ENCODE measurements around the gene NATD1. TPM values are rescaled to one million over a fixed set of nuclear protein-coding genes. Genes with fewer than 3 reads are reported as not detected.
A peak's percentile ranks its signal among the peaks of the same experiment; 100 is the strongest.

The NATD1 gene, protein sequence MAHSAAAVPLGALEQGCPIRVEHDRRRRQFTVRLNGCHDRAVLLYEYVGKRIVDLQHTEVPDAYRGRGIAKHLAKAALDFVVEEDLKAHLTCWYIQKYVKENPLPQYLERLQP
- 26.4 TPM for polyA plus RNA-seq (ENCODE audit: insufficient read length)

DNA sequence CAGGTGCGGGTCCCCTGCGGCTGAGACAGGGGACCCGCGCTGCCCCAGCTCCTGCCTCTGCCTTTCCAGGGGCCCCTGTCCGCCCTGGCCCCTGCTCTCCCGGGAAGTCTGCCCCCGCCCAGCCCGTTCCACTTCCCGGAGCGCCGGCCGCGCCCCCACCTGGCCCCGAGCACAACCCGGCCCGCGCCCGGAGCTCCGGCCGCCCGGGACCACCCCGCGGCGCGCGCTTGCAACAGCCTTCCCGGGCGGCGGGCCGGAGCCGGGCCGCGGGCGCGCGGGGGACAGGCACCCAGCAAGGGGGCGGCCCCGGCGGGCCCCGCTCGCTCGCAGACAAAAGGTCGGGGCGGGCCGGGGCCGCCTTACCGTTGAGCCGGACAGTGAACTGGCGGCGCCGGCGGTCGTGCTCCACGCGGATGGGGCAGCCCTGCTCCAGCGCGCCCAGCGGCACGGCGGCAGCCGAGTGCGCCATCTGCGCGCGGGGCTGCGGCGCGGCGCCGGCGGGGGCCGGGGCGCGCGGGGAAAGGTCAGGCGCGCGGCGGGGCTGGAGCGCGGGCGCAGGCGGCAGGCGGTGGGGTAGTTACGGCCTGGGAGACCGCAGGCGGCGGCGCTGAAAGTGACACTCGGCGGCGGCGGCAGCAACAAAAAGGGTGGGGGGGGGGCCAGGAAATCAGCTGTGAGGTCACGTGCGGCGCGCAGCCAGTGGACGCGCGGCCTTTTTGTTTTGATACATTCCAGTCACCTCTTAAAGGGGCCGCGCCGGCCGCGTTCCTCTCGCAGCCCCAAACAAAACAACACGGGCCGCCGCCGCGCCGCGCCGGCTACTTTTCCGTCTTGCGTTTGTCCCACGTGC lies at the start of gene NATD1:
Gene NATD1, minus strand, starts transcription at position 615 of the 850 bp plus-strand sequence. Its CDS starts 146 bp downstream, at position 469.
- peak; percentile 88 for DNase-seq

DNA sequence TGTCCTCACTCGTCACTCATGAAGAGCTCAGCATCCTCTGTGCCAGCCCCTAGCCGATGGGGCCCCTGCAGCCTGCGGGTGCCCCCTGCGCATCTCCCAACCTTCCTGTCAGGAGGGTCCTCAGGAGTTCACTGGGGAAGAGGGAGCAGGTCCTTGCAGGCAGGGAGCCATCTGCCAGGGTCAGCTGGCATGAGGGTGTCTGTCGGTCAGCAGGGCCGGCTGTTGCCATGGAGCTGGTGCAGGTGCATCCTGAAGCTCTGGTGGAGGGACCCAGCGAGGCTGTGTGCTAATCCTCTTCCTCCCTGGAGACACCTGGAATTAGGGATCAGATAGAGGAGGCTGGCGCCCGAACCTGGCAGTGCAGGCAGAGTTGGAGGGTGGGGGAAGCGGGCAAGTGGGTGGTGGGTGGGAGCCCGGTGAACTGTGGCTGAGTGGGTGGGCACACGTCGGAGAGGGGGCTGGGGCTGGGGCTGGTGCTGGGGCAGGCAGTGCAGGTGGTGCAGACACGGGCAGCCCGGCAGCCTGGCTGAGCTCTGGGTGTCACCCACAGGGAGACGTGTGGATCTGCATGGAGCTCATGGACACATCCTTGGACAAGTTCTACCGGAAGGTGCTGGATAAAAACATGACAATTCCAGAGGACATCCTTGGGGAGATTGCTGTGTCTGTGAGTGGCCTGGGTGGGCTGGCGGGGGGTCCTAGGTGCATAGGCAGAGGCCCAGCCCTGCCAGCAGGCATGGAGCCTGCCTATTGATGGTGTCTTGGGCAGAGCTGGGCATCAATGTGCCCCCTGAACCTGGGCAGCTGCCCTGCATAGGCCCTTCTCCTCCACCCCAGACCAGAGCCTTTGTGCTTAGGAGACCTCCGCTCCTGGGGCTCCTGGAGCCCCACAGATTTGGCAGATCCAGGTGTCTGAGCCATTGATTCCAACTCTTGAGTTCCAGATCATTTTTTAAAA lies 48.7 kb upstream of the NATD1 start:
- DNase-seq: no peak

DNA sequence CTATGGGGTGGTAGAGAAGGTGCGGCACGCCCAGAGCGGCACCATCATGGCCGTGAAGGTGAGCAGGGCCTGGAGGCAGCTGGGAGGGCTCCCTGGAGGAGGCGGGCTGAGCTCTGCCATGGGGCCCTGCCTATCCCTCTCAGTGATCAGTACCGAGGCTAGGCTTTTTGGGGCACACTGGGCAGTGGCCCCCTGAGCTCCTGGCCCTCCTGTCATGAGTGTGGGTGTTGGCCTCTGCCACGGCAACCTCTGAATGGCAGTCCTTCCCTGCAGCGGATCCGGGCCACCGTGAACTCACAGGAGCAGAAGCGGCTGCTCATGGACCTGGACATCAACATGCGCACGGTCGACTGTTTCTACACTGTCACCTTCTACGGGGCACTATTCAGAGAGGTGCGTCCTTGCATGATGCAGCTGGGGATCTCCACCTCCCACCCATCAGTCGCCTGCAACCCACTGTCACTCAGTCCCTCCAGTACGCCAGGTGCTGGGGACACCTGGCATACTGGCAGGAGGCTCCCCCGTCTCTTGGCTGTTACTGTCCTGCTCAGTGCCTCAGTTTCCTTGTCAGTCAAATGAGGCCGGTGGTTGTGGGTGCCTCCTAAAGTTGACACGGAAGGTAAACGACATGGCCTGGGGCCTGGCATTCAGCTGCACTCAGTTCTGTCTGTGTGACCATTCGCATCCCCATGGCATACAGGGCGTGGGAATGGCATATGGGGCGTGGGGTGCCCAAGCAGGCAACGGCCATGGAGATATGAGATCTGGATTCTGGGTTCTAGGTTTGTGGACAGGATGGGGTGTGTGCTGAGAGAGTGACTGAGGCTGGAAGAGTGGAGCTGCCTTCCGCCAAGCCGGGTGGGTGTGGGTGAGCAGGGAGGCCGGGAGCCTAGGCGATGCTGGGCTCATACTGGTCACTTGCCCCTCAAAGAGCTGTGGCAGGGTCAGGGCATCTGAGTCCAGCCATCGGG lies 47.7 kb upstream of the NATD1 start:
- no peak for DNase-seq

DNA sequence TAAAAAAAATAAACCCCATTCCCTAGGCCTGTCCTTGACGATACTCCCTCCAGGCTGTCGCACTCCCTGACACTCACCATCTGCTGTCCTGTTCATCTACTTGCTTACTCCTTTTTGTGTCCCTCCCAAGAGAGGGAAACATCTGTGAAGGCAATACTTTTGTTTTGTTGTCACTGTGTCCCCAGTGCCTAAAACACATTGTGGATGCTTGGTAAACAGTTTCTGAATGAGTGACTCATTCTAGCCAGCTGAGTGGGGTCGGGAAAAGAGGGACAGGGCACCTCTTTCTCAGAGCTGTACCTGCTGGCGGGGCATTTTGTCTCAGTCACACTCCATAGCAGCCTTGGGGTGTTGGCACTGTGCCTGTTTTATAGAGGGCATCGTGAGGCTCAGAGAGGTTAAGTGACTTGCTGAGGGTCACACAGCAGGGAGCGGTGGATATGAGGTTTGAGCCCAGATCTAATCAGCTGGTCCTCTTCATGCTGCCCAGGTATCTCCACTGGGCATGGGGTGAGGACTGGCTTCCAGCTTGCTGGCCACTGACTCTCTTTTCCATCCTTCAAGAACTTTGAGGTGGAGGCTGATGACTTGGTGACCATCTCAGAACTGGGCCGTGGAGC lies 46.9 kb upstream of the NATD1 start:
- DNase-seq: no peak

DNA sequence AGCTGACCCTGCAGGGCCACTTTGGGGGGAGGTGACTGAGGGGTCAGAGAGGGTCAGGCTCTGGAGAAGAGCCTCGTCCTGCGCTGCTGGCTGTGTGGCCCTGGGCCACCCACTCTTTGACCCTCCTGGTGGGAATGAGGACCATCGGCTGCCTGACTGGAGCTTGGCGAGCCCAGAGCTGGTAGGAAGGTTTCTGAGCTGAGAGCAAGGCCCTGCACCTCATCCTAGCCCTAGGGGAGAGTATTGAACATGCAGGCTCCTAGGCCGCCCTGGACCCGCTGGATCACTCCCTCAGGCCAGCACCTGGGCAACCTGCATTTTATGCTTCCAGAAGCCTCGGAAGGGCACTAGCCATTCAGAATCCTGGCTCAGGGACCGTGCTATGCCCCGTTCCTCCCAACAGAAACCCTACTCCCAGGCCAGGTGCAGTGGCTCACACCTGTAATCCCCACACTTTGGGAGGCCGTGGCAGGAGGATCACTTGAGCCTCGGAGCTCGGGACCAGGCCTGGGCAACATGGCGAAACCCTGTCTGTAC lies 45.8 kb upstream of the NATD1 start:
- DNase-seq: no peak

DNA sequence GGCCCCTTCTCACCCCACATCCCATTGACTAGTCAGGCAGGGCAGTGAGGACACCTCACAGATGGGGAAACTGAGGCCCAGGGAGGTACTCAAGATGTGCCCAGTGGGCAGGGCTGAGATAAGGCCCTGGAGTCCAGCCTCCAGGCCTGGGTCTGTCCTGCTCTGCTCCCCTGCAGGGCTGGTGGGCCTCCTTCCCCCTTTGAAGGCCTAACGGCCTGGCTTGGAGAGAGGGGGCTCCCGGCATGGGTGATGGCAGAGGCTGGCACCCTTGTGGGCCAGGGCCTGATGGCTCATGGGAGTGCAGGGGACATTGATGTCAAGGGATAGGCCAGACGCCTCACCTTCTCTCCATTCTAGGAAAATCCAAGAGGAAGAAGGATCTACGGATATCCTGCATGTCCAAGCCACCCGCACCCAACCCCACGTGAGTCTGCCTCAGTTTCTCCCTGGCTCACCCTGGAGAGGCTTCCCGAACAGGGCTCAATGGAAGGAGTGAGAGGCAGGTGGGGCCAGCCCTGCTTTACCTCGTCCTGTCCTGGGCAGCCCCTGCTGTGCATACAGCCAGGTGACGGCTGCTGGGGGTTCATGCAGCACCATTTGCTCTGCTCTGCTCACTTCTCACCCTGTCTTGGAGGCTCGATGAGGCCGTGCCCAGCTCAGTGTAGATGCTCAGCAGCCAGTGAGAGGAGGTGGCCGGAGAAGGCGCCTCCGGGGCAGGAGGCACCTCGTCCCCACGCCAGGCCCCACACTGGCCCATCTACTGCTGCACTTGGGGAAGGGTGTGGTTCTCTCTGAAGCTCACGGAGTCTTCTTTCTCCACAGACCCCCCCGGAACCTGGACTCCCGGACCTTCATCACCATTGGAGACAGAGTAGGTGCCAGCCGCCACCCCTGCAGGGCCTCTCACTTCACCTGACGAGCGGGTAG lies 45.1 kb upstream of the NATD1 start:
- no peak for DNase-seq

DNA sequence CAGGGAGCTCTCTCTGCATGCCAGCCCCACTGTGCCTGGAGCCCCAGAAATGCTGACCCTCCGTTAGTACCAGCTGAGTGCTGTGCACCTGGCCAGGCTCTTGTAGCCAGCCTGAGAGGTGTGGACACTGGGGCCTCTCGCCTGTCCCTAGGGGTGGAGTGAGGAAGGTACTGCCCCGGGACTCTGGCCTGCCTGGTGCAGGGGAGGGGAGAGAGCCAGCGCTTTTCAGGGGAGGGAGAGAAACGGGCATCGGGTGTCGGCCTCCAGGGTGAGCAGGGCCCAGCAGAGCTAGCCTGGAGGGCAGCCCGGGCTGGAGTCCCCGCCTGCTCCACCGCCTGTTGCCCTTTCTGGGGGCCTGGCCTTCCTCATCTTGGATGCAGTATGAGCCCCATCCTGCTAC lies 44.4 kb upstream of the NATD1 start:
- no peak for DNase-seq

DNA sequence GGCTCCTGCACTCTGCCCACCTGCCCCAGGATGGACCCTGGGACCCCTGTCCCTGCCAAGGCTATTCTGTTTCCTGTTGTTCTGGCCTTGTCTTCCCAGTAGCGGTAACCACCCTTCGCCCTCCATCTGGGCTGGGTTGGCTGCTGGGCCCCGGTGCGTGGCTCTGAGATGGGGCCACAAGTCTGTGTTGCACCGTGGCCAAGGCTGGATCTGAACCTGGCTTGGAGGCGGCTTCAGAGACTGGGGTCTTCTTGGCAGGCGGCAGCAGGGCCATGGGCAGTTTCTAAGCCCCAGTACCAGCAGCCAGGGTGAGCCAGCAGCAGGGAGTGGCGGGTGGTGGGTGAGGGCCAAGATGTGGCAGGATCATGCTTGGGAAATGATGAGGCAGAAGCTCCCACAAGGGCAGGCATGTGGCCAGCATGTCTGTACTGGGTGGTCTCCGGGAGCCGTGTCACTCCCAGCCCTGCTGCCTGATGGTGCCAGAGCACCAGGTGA lies 43.9 kb upstream of the NATD1 start:
- DNase-seq: no peak

DNA sequence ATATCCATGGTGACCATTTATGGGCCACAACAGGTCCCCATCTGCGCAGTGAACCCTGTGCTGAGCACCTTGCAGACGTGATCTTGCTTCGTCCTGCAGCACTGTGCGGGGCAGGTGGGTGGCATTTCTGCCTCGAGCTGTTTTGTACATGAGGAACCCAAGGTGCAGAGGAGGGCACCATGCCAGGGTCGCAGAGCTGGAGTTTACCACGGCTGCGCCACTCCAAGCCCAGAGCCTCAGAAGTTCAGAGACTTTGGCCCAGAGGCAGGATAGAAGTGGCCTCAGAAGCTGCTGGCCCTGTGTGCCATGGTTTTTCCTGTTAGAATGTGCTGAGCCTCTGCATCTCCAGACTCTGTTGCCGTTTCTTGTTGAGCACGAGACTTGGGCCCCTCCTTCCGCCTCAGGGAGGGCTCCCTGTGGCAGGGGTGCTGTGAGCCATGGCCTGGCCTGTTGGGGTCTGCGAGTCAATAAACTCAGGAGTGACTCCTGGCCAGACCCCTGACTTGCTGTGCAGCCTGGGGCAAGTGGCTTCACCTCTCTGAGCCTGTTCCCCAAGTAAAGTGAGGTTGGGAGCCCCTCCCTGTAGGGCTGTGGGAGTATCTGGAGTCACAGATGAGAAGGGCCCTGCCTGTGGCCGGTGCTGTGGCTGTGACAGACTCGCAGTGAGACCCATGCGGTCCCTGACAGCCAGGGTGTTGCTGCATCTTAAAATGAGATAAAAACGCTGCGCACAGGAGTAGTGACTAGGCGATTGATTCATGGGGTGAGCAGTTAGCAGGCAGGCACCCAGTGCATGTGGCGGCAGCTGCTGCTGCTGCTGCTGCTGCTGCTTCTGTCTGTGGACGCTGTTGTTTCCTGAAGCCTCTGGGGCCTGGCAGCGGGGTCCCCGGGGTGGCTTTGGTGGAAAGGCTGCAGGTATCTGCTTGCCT lies 43.2 kb upstream of the NATD1 start:
- no peak for DNase-seq

DNA sequence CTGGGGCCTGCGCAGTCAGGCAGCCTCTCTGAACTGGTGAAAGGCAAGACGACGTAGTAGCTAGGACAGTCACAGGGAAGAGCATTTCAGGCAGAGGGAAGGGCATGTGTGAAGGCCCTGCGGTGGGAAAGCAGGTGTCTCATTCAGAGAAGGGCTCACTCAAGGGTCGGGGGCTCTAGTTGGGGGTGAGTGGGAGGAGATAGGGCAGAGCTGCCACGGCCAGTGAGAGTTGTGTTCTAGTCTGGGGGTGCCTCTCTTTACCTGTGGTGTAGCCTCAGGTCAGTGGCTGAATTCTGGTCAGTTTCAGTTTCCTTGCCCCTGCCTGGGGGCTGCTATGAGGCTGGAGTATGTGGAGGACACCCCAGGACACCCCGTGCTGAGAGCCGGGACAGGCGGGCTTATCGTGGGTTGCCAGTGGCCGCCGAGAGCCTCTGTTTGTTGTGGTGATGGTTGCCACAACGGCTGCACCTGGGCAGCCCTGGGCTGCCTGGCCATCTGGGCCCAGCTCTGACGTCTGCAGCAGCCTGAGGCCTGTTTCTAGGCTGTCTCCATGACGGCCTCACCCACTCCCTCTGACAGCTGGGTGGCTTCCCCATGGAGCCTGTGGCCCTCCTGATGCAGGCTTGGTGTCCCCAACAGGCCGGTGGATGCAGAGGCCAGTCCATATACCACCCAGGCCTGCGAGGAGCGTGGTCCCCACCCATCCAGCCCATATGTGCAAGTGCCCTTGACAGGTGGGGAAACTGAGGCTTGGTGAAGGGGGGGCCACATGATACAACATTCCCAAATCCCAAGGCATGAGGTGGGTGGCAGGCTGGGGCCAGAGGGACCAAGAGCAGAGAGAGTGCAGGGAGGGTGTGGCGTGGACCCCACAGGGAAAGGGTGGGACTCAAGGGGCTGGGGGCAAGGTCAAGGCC lies 42.1 kb upstream of the NATD1 start:
- DNase-seq: no peak

DNA sequence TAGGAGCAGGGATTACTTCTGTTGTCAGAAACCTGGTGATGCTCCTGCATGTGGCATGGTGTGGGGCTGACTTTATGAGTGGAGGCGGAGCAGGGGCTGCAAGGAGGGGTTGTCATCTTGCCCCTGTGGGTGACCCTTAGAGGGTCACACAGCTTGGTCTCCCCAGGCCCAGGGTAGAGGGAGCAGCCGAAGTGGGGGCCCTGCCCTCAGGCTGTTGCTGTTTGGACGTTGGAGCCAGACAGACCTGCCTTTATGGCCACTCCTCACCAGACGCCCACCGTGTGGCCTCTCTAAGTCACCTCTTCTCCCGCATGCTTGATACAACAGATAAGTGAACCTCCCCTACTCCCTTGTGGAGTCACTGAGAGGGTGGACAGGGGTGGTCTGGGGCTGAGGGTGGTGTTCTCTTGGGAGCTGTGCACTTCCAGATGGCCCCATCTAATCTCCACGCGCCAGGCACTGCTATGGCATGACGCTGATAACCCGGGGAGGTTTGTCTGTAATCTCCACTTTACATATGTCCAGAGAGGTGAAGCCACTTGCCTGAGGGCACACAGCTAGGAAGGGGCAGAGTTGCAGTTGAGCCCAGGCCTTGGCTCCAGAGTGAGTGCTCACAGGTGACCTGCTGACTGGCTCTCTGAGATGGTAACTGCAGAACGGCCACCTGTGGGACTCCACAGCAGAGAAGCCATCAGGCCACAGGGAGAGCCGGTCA lies 41.3 kb upstream of the NATD1 start:
- DNase-seq: no peak

DNA sequence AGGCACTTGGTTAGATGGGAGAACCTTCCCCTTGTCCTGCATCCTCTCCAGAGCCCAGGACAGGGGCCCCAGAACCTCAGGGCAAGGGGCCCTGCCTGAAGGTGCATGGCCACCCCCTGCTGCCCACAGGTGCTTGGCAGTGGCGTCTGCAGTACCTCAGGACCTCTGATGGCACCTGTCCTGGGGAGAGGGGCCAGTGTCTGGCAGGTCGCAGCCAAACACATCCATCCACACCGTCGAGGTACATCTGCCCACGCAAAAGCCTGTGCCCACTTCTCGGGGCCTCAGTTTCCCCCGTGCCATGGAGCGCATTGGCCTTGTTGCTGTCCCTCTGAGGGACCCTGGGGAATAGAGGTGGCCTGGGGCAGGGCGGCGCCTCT lies 40.6 kb upstream of the NATD1 start:
- no peak for DNase-seq

DNA sequence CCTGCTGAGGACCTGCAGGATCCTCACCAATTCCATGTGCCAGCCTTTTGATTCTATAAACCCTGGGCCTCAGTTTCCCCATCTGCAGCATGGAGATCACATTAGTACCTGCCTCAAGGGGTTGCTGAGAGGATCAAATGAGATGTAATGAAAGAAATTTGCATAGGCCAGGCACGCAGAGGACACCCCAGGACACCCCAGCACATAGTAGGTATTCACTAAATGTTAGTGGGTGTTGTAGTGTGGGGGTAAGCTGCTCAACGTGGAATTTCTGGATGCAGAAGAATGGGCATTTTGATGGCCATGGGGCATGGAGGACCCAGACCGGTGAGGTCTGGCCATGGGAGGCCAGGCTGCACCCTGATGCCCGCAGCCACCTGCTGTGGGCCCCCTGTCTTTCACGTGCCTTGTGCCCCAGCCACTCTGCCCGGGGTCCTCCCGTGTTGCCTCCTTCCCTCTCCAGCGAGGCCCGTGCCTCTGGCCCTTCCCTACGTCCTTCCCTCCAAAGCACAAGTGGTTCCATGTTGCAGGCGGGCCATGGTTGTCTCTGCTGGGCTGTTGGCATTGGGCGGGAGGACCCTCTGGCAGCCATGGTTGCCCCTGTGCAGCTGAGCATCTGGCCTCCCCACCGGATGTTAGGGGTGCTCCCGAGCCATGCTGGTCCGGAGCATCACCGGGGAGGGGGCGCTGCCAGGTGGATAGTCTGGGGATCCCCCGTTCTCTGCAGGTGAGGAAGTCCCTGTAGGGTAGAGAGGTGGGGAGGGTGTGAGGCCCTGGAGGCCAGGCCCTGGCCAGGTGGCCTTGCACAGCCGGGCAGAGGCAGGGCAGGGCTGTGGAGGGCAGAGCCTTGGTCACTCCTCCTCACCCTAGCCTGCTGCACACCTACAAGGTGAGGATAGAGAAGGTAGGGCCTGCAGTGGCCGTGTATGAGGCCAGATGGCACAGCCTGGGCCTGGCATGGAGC lies 39.9 kb upstream of the NATD1 start:
- DNase-seq: no peak

DNA sequence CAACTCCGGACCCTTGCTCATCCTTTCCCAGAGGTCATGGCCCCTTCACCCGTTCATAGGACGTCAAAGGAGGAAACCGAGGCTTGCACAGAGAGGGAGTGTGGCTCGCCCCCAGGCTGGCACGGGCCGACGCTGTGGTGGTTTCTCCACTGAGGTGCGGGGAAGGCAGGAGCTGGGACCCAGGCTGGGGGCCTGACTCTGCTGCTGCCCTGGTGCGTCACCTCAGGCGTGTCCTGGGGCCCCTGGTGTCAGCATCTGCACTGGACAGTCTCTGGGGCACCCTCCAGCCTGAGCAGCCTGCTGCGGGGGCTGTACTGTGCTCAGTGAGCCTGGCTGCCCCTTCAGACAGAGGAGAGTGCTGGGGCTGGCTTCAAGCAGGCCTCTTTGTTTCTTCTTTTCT lies 38.7 kb upstream of the NATD1 start:
- DNase-seq: no peak

DNA sequence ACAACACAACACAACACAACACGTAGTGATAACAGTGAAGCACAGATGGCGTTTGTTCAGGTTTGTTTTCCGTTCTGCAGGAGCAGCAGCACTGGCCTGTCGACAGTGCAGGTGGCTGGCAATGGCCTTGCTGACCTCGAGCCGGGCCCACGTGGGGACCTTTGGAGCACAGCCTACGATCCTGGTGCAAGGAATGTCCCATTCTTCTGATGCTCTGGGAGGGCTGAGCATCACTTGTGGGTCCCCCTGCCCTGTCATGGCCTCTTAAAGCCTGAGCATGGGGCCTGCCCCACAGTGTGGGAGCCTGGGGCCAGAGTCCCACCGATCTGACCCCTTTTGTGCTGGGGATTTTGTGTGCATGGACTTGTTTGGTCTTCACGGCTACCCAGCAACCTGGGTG lies 38.1 kb upstream of the NATD1 start:
- no peak for DNase-seq

All from hindlimb muscle (tissue), 1 donor.